ENCODE data around the gene STX18. TPM values are rescaled to one million over a fixed set of nuclear protein-coding genes. Genes with fewer than 3 reads are reported as not detected.

STX18 gene
- total and polyA plus RNA-seq, 2 donors (not counting 3 experiments of a cell fraction or from before 2014, with no cell fraction given), result 30.7 to 31.2 TPM

DNA sequence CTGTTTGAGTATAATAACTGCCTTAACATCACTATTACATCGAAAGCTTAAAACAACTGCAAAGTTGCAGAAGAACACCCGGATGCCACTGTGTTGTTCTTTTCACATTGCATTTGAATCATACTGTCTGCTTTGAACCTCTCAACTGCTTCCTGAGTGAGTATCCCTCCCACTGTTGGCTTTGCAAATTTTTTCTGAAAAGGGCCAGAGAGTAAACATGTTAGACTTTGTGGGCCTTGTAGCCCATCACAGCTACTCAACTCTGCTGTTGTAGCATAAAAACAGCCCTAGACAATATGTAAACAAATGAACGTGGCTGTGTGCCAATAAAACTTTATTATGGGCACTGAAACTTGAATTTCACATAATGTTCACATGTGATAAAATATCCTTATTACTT lies 78.9 kb downstream of the STX18 start:
- DNase-seq (ENCODE audit: low read depth, low spot score), result no peak
- POLR2A ChIA-PET, result no interaction called here
- intact Hi-C loops (cut with micrococcal nuclease), result no loop called here

More for the DNA sequence above, 78.9 kb downstream of the STX18 start:
- Histone ChIP-seq H3K4me1 (ENCODE audit: control insufficient read depth, extremely low read depth, insufficient read depth, low read length) (no peaks in the 10 kb centered on the region), H3K9me1 (replicated peaks; ENCODE audit: control insufficient read depth, extremely low read depth, insufficient read depth, low read length) (no peaks in the 10 kb centered on the region), H4K20me1 (replicated peaks; ENCODE audit: control insufficient read depth, extremely low read depth, insufficient read depth, low read length) (no peaks in the 10 kb centered on the region), H3K36me3 (ENCODE audit: control insufficient read depth in 2 of 2, extremely low read depth in 1 of 2, insufficient read depth in 2 of 2, low read length in 2 of 2) (no peaks in the 10 kb centered on the region), H3K4me2 (ENCODE audit: insufficient read depth, low read length) (no peak overlapping the region), H3K27ac (ENCODE audit: insufficient read depth, low read depth, low read length) (no peak overlapping the region), H3K27me3 (ENCODE audit: control insufficient read depth in 2 of 2, insufficient read depth in 2 of 2, low read length in 2 of 2) (no peaks in the 10 kb centered on the region), H3K4me3 (replicated peaks in 1 of 3; ENCODE audit: insufficient read depth in 1 of 3, low read depth in 1 of 3, low read length in 3 of 3) (no peak overlapping the region), H3K9me3 (replicated peaks; ENCODE audit: control insufficient read depth, insufficient read depth, low read length) (no peaks in the 10 kb centered on the region), H2AFZ (ENCODE audit: low read depth, low read length) (no peak overlapping the region), H3K79me2 (ENCODE audit: control insufficient read depth, insufficient read depth, low read length) (no peaks in the 10 kb centered on the region), H3K9ac (replicated peaks; ENCODE audit: extremely low read depth, insufficient read depth, low read length) (no peak overlapping the region)
- no peak for TF ChIP-seq GATA2 (IDR thresholded peaks at IDR 0.05; ENCODE audit: insufficient read depth, insufficient read length, low read depth, low read length)
- no peak for TF ChIP-seq FOS (IDR thresholded peaks at IDR 0.05; ENCODE audit: borderline replicate concordance, insufficient read depth, low read length)
- no peak for TF ChIP-seq POLR2A (IDR thresholded peaks at IDR 0.05; ENCODE audit: low read depth, low read length)
- no peak for TF ChIP-seq POLR2AphosphoS5 (IDR thresholded peaks at IDR 0.05; ENCODE audit: insufficient read depth, low read depth, low read length)
- TF ChIP-seq MYC (IDR thresholded peaks at IDR 0.05; ENCODE audit: low read depth, low read length), result no peak
- TF ChIP-seq JUN (IDR thresholded peaks at IDR 0.05; ENCODE audit: borderline replicate concordance, insufficient read depth, insufficient read length, low read depth), result no peak
- TF ChIP-seq, protein P1, sequence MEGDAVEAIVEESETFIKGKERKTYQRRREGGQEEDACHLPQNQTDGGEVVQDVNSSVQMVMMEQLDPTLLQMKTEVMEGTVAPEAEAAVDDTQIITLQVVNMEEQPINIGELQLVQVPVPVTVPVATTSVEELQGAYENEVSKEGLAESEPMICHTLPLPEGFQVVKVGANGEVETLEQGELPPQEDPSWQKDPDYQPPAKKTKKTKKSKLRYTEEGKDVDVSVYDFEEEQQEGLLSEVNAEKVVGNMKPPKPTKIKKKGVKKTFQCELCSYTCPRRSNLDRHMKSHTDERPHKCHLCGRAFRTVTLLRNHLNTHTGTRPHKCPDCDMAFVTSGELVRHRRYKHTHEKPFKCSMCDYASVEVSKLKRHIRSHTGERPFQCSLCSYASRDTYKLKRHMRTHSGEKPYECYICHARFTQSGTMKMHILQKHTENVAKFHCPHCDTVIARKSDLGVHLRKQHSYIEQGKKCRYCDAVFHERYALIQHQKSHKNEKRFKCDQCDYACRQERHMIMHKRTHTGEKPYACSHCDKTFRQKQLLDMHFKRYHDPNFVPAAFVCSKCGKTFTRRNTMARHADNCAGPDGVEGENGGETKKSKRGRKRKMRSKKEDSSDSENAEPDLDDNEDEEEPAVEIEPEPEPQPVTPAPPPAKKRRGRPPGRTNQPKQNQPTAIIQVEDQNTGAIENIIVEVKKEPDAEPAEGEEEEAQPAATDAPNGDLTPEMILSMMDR (IDR thresholded peaks at IDR 0.05; ENCODE audit: extremely low read depth in 1 of 2, insufficient read depth in 1 of 2, low read depth in 1 of 2, low read length in 2 of 2), result no peak
- TF ChIP-seq EZH2 (IDR thresholded peaks at IDR 0.05; ENCODE audit: borderline replicate concordance, low read depth, low read length, severe bottlenecking), result no peak
- TF ChIP-seq, protein P2, sequence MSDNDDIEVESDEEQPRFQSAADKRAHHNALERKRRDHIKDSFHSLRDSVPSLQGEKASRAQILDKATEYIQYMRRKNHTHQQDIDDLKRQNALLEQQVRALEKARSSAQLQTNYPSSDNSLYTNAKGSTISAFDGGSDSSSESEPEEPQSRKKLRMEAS (IDR thresholded peaks at IDR 0.05; ENCODE audit: insufficient read depth, insufficient read length), result no peak
- CTCF ChIA-PET, result interaction anchor here (1.5 to 1.6 kb wide), 2 partner anchors 14 to 31 kb away, joined by 3 to 4 read pairs; no protein-coding TSS in a partner anchor
- dilution Hi-C loops (cut with MboI; ENCODE audit: extremely low pct_ligation_motif_present, low sequenced_read_pairs), result no loop called here
- peak; percentile 57 for FAIRE-seq
- no TSS peak for BruUV-seq (replicated peaks)
